ENCODE results near the gene SFXN4.

- TF ChIP-seq CTCF (conservative IDR thresholded peaks at IDR 0.05) (no peak), EZH2 (IDR thresholded peaks at IDR 0.05; ENCODE audit: low read depth) (no peak)
Observed at GRCh38 chr10:119197921-119198320, 32.4 kb upstream of the SFXN4 start.

All from PC-9 (cell line).